Right lobe of liver (tissue), 4 donors: ENCODE results near the gene MBD3L2.
"Not testable (repeated sequence)": the region's sequence is repeated elsewhere in the genome, so short reads cannot be mapped to it uniquely, and the experiment has no call there.

Source experiments
- POLR2A ChIP-seq: fragments of 450-650 bp; IDR thresholded peaks from one replicate; pipeline ENCODE4 v1.6.1; 2017; ENCODE audit warnings: antibody characterized with exemption, mild to moderate bottlenecking
- TF ChIP-seq, protein P1 (sequence below), 4 donors: fragments of 200-600 bp in 3 of 4; fragments of 450-650 bp in 1 of 4; IDR thresholded peaks; one replicate each; pipeline versions ENCODE4 v1.5.1 to v1.8.0; 2016 to 2022; ENCODE audit warnings: antibody characterized with exemption in 4 of 4, mild to moderate bottlenecking in 2 of 4
- donor health status: DM: no; HTN: no; CAD: no.
- donor health status: DM: no; HTN: no; CAD: no.
- donor health status: DM: no; HTN: yes; CAD: no.

DNA sequence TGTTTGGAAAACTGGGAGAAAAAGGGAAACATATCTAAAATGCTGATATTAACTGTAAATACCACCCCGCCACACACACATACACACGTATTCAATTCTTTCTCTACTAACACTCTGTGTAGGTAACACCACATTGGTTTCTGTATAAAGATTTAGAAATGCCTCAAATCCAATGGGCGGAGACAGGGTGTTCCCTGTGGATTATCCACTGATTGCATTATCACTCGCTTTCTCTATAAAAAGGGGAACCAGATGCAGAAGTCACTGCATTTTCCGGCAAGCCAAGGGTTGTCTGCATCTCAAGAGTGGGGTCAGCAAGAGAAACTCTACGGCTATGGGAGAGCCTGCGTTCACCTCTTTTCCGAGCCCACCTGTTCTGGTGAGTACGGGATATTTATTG is 18.8 kb upstream of the MBD3L2 start, which contains the start of gene MBD3L5:
- TF ChIP-seq, protein P1, sequence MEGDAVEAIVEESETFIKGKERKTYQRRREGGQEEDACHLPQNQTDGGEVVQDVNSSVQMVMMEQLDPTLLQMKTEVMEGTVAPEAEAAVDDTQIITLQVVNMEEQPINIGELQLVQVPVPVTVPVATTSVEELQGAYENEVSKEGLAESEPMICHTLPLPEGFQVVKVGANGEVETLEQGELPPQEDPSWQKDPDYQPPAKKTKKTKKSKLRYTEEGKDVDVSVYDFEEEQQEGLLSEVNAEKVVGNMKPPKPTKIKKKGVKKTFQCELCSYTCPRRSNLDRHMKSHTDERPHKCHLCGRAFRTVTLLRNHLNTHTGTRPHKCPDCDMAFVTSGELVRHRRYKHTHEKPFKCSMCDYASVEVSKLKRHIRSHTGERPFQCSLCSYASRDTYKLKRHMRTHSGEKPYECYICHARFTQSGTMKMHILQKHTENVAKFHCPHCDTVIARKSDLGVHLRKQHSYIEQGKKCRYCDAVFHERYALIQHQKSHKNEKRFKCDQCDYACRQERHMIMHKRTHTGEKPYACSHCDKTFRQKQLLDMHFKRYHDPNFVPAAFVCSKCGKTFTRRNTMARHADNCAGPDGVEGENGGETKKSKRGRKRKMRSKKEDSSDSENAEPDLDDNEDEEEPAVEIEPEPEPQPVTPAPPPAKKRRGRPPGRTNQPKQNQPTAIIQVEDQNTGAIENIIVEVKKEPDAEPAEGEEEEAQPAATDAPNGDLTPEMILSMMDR (IDR thresholded peaks at IDR 0.05), result not testable (repeated sequence)
- TF ChIP-seq POLR2A, result not testable (repeated sequence)
